GM18519 (cell line): ENCODE results near the gene PTGR1.

Experiments used
- ATAC-seq: cut with Tn5 transposase; IDR thresholded peaks from one replicate; pipeline ENCODE4 v1.9.1; 2021; ENCODE audit warnings: mild to moderate bottlenecking, moderate library complexity; ENCODE audit not compliant: unreplicated experiment, low FRiP score

Gene PTGR1

DNA sequence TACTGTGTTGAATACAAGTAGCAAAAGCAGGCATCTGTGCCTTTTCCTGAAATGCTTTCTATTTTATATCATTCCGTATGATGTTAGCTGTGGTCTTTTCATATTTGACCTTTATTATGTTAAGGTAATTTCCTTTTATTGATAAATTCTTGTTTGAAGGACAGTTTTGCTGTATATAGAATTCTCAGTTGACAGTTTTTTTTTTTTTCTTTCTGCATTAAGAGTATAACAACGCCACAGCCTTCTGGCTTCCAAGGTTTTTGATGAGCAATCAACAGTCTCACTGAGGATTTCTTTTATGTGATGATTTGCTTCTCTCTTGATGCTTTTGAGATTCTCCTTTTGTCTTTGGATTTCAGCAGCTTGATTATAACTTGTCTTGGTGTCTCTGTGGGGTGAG lies 50.8 kb downstream of the PTGR1 start:
- no peak for ATAC-seq

GRCh38 chr9:111542497-111543254 lies 56.8 kb downstream of the PTGR1 start:
- no peak for ATAC-seq

DNA sequence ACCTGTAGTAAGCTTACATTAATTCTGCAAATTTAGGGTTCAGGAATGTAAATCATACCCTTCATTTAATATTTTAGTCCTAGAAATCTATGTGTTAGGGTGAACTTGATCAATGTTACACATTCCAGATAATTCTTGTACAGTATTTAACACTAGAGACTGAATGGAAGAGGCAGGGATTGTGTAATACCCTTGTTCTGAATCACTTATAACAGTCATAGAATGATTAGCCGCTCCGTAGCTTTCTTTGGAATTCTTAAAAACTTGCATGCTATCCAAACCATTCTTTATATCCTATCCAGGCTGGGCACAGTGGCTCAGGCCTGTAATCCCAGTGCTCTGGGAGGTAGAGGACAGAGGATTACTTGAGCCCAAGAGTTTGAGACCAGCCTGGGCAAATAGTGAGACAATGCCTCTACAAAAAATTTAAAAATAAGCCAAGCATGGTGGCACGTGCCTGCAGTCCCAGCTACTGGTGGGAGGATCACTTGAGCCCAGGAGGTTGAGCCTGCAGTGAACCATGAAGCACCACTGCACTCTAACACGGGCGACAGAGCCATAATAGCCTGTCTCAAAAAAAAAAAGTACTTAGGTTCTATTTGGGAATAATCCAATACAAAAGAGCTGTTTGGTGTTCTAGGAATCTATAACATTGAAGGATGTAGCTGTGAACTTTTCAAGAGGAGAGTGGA lies 66.2 kb downstream of the PTGR1 start:
- ATAC-seq = no peak

GRCh38 chr9:111531716-111532115 lies 67.7 kb downstream of the PTGR1 start:
- ATAC-seq = no peak

DNA sequence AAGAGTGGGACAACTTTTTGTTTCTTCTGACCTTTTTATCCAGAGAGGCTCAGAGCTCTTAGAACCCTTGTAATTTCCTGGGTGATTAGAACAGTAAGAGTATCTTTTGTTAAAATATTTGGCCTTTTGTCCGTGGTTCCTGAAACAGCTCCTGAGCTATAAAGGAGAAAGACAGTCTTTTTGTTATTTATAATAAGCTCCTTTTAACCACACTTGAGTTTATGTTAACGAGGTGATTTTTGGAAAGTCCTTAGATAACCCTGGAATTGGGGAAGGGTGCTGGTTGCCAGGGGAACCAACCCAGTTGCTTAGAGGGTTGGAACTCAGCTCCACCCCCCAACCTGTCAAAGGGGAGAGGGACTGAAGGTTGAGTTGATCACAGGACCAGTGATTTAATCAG lies 69.7 kb downstream of the PTGR1 start:
- no peak for ATAC-seq

GRCh38 chr9:111527347-111527746 lies 72.1 kb downstream of the PTGR1 start:
- ATAC-seq = no peak

DNA sequence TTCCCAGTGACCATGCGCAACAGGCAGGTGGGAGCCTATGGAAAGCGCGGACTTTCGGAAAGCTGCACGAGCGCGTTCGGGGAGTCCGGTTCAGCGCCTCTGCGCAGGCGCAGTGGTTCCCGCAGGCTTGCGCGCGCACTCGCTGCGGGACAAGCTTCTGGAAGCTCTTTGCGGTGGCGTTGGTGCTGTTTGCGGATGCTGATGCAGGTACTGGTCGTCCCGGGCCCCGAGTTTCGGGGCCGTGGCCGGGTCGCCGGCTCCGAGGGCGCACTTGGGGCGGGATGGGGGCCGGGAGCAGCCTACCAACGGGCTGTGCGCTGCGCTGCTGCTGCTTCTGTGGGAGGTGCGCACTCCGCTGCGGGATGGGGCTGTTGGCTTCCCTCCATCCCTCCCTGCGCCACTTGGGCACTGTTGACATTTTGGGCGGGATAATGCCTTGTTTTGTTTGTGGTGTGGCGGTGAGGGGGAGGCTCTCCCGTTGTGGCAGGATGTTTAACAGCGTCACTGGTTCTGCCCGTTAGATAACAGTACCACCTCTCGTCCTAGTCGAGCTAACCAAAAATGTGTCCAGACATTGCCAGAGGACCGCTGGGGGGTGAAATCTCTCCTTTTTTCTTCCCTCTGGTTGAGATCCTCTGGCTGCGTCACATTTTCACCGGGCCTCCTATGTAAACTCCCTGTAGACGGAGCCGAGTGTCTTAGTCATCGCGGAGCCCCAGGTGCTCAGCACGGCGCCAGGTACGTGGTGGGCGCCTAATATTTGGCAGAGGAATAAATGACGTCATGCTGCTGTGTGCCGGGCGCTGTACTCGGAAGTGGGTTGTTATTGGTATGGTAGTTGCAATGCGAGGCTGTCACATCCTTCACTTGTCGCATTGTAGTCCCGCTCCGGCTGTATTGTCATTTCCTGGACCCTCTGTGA lies 74.1 kb downstream of the PTGR1 start, which contains the start of gene ZNF483:
Gene ZNF483 (plus strand): TSS at position 124 of the 922 bp plus-strand sequence. CDS start 2,217 bp downstream, outside the sequence.
- no peak for ATAC-seq

GRCh38 chr9:111524731-111525055 lies 74.8 kb downstream of the PTGR1 start:
- ATAC-seq = no peak

DNA sequence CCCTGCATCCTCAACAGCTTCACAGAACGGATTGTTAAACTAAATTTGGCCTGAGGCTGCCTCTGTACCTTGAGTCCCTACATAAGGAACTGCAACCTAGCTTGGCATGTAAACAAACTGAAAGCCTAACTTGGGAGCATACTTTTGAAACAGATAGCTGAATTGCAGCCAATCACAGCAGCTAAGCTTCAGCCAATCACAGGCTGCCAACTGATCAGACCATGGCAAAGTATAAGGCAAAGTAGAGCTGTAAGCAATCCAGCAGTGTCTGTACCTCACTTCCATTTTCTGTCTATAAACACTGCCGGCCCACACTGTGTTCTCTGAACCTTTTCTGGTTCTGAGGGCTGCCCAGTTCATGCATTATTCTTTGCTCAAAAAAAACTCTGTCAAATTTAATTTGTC lies 83.4 kb downstream of the PTGR1 start:
- ATAC-seq = no peak

GRCh38 chr9:111514967-111515366 lies 84.5 kb downstream of the PTGR1 start:
- ATAC-seq = no peak
